Neutrophil (primary cell): ENCODE measurements around the gene SLCO1C1.
"Not testable (repeated sequence)": the region's sequence is repeated elsewhere in the genome, so short reads cannot be mapped to it uniquely, and the experiment has no call there.

Experiments
- H3K27ac ChIP-seq: fragments of 200-600 bp; sonication (generic); 2 replicates; pipeline ENCODE4 v1.5.1; 2016; ENCODE audit warnings: mild to moderate bottlenecking, moderate library complexity
- H3K27me3 ChIP-seq: fragments of 200-600 bp; sonication (generic); 2 replicates; pipeline ENCODE4 v1.6.0; 2016; ENCODE audit warnings: mild to moderate bottlenecking
- H3K36me3 ChIP-seq: fragments of 200-600 bp; sonication (generic); 2 replicates; pipeline ENCODE4 v1.5.1; 2017
- H3K4me1 ChIP-seq, 2 experiments: fragments of 200-600 bp in 1 of 2; sonication (generic) in 1 of 2; 1 replicate in 1 of 2; 2 replicates in 1 of 2; pipeline versions ENCODE4 v1.5.1 to v1.6.1; 2013 to 2016; ENCODE audit warnings: low read depth in 1 of 2, low read length in 1 of 2, mild to moderate bottlenecking in 1 of 2, moderate library complexity in 1 of 2; ENCODE audit not compliant: control insufficient read depth in 1 of 2, insufficient read depth in 1 of 2
- H3K4me3 ChIP-seq, 2 experiments: fragments of 200-600 bp in 1 of 2; sonication (generic) in 1 of 2; 1 replicate in 1 of 2; 2 replicates in 1 of 2; pipeline ENCODE4 v1.5.1; 2013 to 2016; ENCODE audit warnings: low read depth in 1 of 2, low read length in 1 of 2, mild to moderate bottlenecking in 1 of 2, moderate library complexity in 1 of 2
- H3K9me3 ChIP-seq: fragments of 200-600 bp; sonication (generic); 2 replicates; pipeline ENCODE4 v1.5.1; 2016
- CTCF ChIP-seq: fragments of 200-600 bp; sonication (generic); IDR thresholded peaks from 2 replicates; pipeline ENCODE4 v1.5.1; 2016; ENCODE audit warnings: antibody characterized with exemption

SLCO1C1 gene

GRCh38 chr12:20748198-20748597 is 53.1 kb downstream of the SLCO1C1 start:
- Histone ChIP-seq H3K36me3 (no peaks in the 10 kb centered on the region), H3K4me1 (no peaks in the 10 kb centered on the region), H3K27me3 (no peaks in the 10 kb centered on the region), H3K4me3 (no peak overlapping the region), H3K9me3 (no peaks in the 10 kb centered on the region), H3K27ac (no peak overlapping the region)
- TF ChIP-seq CTCF, result no peak

- no peak overlapping the region for H3K4me3 ChIP-seq
- no peak for TF ChIP-seq CTCF
Observed at GRCh38 chr12:20751046-20751445, 55.9 kb downstream of the SLCO1C1 start.

DNA sequence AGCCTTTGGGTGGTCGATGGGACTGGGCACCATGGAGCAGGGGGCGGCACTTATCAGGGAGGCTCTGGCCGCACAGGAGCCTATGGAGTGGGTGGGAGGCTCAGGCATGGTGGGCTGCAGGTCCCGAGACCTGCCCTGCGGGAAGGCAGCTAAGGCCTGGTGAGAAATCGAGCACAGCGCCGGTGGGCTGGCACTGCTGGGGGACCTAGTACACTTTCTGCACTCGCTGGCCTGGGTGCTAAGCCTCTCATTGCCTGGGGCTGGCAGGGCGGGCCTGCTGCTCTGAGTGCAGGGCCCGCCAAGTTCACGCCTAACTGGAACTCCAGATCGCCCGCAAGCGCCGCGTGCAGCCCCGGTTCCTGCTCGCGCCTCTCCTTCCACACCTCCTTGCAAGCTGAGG is 82.3 kb downstream of the SLCO1C1 start:
- H3K4me1 ChIP-seq, result no peaks in the 10 kb centered on the region
- H3K4me3 ChIP-seq, result no peak overlapping the region
- no peak overlapping the region for H3K27ac ChIP-seq
- H3K9me3 ChIP-seq, result no peaks in the 10 kb centered on the region
- TF ChIP-seq CTCF, result no peak
- no peaks in the 10 kb centered on the region for H3K36me3 ChIP-seq
- H3K27me3 ChIP-seq, result no peaks in the 10 kb centered on the region

More at GRCh38 chr12:20751046-20751445, 55.9 kb downstream of the SLCO1C1 start:
- H3K4me1 ChIP-seq, result no peaks in the 10 kb centered on the region
- H3K27me3 ChIP-seq, result no peaks in the 10 kb centered on the region
- no peaks in the 10 kb centered on the region for H3K9me3 ChIP-seq
- no peaks in the 10 kb centered on the region for H3K36me3 ChIP-seq
- no peak overlapping the region for H3K27ac ChIP-seq

DNA sequence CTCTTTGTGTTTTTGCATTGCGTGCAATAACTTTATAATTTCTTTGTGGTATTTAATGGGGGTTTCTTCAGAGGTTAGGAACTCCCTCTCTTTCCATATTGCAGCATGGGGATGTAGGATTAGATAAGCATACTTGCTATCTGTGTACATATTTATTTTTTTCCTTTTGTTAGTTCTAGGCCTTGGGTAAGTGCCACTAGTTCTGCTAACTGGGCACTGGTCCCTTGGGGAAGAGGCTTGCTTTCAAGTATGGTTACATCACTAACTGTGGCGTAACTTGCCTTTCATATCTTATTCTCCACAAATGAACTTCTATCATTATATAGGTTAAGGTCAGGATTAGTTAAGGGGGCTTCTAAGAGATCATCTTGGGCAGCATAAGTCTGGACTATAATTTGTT is 83.8 kb downstream of the SLCO1C1 start:
- no peak overlapping the region for H3K27ac ChIP-seq
- TF ChIP-seq CTCF, result no peak
- no peaks in the 10 kb centered on the region for H3K36me3 ChIP-seq
- no peak overlapping the region for H3K4me3 ChIP-seq
- no peaks in the 10 kb centered on the region for H3K9me3 ChIP-seq
- no peaks in the 10 kb centered on the region for H3K27me3 ChIP-seq
- H3K4me1 ChIP-seq, result no peaks in the 10 kb centered on the region

- not testable (repeated sequence) for H3K27me3 ChIP-seq, H3K9me3 ChIP-seq, H3K4me1 ChIP-seq, H3K36me3 ChIP-seq, H3K4me3 ChIP-seq, H3K27ac ChIP-seq
Observed at GRCh38 chr12:20779971-20780370, 84.8 kb downstream of the SLCO1C1 start.

GRCh38 chr12:20783796-20784357 is 88.7 kb downstream of the SLCO1C1 start:
- not testable (repeated sequence) for H3K27me3 ChIP-seq, H3K27ac ChIP-seq, H3K4me3 ChIP-seq, H3K9me3 ChIP-seq, H3K36me3 ChIP-seq, H3K4me1 ChIP-seq

- H3K4me1 ChIP-seq, result no peaks in the 10 kb centered on the region
- H3K9me3 ChIP-seq, result no peaks in the 10 kb centered on the region
- H3K4me3 ChIP-seq, result no peak overlapping the region
- H3K36me3 ChIP-seq, result no peaks in the 10 kb centered on the region
- H3K27me3 ChIP-seq, result no peaks in the 10 kb centered on the region
- no peak for TF ChIP-seq CTCF
- no peak overlapping the region for H3K27ac ChIP-seq
Observed at GRCh38 chr12:20792971-20793370, 97.8 kb downstream of the SLCO1C1 start.
